Left ventricle myocardium superior (tissue), 1 donor: Measurements from ENCODE around the gene TNS4. TPM values are rescaled to one million over a fixed set of nuclear protein-coding genes. Genes with fewer than 3 reads are reported as not detected.
A peak's percentile ranks its signal among the peaks of the same experiment; 100 is the strongest.
"Not testable (repeated sequence)": the region's sequence is repeated elsewhere in the genome, so short reads cannot be mapped to it uniquely, and the experiment has no call there.

Source experiments
- ATAC-seq: fragments of 200-7000 bp; cut with Tn5 transposase; one replicate; pipeline ENCODE4 v1.9.1; 2020; ENCODE audit warnings: mild to moderate bottlenecking, moderate library complexity
- DNase-seq: peaks from one replicate; pipeline ENCODE4 v3.0.0-alpha.2; 2020
- intact Hi-C: fragments of 100-400 bp; cut with micrococcal nuclease; formaldehyde crosslinking; loops from one replicate; pipeline ENCODE4 v1.11.0; 2022
- long read RNA-seq: library from polyadenylated mRNA; unstranded; transcript quantifications from one replicate; pipeline ENCODE4 v2.0.0, GENCODE V29; 2021
- total RNA-seq: library from RNA; stranded (reverse); fragmentation: NEBNext Ultra II Directional; extraction: Animal tissue kit (Norgen Biotek cat#: 25700); gene quantifications from one replicate; pipeline ENCODE4 v1.2.1, GENCODE V29; 2021
- donor health status: DM: no; HTN: yes; CAD: no; lungs with severe emphysema.

The TNS4 gene, protein sequence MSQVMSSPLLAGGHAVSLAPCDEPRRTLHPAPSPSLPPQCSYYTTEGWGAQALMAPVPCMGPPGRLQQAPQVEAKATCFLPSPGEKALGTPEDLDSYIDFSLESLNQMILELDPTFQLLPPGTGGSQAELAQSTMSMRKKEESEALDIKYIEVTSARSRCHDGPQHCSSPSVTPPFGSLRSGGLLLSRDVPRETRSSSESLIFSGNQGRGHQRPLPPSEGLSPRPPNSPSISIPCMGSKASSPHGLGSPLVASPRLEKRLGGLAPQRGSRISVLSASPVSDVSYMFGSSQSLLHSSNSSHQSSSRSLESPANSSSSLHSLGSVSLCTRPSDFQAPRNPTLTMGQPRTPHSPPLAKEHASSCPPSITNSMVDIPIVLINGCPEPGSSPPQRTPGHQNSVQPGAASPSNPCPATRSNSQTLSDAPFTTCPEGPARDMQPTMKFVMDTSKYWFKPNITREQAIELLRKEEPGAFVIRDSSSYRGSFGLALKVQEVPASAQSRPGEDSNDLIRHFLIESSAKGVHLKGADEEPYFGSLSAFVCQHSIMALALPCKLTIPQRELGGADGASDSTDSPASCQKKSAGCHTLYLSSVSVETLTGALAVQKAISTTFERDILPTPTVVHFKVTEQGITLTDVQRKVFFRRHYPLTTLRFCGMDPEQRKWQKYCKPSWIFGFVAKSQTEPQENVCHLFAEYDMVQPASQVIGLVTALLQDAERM
- not detected for total RNA-seq
- long read RNA-seq: 0 reads

DNA sequence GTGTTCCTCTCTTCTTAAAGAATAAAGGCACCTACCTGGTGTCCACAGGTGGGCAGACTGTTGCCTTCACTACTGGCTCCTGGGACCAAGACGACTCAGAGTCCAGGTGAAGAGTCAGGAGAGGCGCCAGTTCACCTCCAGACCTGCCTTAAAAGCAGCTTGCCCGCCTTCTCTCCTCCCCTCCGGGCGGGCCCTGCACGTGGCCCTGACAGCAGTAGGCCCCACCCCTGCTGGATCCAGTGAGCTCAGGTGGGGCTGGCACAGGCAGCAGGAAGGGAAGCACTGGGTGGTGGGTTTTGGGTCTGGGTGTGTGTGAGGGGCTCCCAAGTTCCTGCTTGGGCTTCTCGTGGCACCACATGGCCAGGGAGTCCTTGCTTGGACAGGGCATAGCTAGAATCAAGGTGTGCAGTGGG is at the start of gene TNS4:
TNS4 (minus strand) TSS at position 125 of the 413 bp plus-strand sequence. CDS start 5,198 bp downstream, outside the sequence.
- intact Hi-C loops: no loop called here
- DNase-seq: no peak
- ATAC-seq: no peak

DNA sequence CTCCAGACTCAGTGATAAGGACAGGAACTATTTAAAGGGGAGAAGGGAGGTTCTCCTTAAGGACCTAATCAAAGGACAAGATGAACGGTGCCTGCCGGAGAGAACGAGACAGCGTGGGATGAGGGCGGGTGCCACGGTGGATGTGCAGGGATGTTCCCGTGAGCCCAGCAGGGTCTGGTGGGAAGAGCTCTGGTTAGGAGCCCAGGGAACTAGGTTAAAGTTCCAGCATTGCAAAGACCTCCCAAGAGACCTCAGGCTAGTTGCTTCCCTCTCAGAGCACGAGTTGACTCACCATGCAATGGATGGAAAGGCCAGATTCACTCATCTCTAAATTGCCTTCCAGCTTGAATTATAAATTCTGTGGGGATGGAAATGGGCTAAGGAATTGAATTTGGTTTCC is 49.2 kb upstream of the TNS4 start:
- DNase-seq (peak; percentile 66), ATAC-seq (peak; percentile 57)
- intact Hi-C loops: no loop called here

DNA sequence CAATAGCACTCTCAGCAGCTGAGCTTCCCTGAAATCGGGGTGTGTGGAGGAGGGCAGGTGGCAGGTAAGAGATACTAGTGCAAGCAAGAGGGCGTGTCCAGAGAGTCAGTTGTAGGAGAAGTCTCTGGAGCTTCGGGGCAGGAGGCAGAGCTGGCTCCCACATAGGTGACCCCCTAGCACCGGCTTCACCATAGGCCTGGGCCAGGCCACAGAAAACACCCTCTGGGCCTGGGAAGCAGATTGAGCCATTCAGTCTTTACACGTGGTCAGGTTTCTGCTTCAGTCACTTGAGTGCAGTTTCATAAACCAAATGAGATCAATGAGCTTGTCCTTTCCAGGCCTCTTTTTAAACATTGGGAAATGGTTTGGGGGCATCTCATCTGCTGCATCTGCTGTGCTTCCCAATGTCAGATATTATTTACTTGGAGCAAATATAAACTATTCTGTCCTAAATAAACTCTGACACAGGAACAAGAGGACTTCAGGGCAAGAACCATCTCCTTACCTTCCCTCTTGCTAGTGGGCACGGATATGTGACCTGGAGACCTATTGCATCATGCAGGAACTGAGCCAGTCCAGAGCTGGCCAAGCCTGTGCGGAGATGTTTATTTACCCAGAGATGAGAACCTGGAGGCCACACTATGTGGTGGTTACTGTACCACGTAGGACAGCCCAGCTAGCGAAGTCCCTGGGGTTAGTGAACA is 47.7 kb upstream of the TNS4 start:
- DNase-seq: no peak
- peak; percentile 3 for ATAC-seq
- intact Hi-C loops: no loop called here

DNA sequence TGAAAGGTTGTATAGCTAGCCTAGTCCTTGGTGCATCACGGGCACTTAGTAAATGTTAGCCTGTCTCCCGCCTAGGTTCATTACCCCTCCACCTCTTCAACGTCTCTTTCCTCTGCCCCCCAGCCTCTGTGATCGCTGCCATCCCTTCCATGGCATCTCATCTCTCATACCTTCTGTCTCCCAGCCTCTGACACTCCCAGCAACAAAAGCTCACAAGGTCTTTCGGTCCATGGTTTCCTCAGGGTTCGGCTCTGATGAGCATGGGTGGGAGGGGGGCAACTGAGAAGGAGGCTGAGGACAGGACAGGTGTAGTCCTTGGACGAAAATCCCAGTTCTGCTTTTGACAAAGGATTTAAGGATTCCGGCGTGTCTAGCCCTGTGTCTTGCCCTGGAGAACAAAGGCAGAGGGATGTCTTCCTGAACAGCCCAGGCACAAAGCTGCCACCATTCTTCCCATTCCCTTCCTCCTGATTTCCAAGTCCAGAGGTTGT is 47.1 kb upstream of the TNS4 start:
- ATAC-seq: no peak
- no peak for DNase-seq
- intact Hi-C loops: no loop called here

DNA sequence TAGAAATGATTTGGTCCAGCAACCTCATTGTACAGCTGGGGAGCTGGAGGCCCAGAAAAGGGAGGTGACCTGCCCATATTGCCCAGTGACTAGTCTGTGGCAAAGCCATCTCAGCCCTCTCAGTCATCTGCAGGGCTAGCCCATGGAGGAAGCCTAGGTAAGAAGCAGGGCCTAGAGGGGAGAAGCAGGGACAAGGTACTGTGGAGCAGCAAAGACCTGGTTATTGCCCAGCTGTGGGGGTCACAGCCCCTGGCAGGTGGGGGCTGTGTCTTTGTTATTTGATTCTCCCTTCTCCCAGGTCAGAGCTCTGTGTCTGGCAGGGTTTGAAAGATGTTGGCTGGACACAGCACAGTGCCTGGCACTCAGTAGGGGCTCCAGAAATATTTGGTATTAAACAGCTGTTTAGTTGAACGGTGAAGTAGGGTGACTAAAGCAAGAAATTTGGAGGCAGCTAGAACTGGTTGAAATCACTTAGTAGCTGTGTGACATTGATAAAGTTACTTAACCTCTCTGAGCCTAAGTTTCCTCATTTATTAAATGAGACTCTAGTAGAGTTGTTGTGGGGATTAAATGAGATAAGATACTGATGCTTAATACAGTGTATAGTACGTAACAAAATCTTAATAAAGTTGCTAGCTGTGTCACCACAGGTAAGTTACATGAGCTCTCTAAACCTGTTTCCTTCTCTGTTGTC is 46.5 kb upstream of the TNS4 start:
- no peak for ATAC-seq
- no peak for DNase-seq
- intact Hi-C loops: no loop called here

DNA sequence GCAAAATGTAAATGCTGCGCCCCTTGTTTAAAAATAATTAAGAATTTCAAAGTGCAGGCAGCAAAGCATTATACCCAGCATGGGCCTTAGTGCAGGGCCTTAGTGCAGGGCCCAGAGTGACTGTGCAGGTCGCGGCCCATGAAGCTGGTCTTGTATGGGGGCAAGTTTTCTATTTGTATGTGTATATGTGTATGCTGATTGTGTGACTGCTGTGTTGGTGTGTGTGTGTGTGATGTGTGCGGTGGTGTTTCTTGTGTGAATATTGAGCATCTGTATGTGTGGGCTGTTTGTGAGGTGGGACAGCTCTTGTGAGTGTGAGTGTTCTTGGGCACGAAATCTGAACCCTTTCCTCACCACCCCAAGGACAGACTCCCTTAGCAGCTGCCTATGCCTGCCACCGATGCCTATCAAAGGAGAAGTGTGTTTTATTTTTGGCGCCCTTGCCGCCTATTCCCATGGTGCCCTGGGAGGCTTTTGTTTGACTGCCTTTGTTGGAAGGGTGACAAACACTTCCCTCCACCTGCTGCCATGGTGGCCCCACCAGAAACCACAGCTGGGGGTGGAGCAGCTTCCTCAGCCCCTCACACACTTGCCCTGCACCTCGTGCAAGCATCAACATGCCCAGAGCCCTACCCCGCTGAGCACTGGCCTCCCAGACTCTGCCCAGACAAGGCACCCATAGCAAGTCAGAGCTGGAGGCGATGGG is 45.8 kb upstream of the TNS4 start:
- no peak for DNase-seq
- ATAC-seq: no peak
- intact Hi-C loops: no loop called here

DNA sequence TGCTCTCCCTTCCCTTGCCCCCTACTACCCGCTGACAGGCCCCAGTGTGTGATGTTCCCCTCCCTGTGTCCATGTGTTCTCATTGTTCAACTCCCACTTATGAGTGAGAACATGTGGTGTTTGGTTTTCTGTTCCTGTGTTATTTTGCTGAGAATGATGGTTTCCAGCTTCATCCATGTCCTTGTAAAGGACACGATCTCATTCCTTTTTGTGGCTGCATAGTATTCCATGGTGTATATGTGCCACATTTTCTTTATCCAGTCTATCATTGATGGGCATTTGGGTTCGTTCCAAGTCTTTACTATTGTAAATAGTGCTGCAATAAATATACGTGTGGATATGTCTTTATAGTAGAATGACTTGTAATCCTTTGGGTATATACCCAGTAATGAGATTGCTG is 45.1 kb upstream of the TNS4 start:
- DNase-seq, ATAC-seq, intact Hi-C loops: not testable (repeated sequence)

DNA sequence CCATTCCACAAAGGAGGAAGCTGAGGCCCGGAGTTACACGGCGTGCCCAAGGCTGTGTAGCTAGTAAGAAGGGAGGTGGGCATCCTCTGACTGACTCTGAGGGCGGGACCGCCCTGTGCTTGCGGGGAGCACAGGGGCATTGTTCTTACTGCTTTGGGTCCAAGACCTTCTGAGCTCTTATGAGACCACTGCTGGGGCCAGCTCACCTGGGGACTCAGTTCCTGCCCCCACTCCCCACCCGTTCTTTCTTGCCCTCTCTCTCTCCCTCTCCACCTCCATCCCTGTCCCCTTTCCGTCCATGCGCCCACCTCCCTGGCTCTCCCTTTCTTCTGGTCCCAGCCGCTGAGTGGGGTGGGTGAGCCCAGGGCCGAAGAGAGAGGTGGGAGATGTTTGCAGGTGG is 44.2 kb upstream of the TNS4 start:
- no peak for DNase-seq
- intact Hi-C loops: no loop called here
- no peak for ATAC-seq

DNA sequence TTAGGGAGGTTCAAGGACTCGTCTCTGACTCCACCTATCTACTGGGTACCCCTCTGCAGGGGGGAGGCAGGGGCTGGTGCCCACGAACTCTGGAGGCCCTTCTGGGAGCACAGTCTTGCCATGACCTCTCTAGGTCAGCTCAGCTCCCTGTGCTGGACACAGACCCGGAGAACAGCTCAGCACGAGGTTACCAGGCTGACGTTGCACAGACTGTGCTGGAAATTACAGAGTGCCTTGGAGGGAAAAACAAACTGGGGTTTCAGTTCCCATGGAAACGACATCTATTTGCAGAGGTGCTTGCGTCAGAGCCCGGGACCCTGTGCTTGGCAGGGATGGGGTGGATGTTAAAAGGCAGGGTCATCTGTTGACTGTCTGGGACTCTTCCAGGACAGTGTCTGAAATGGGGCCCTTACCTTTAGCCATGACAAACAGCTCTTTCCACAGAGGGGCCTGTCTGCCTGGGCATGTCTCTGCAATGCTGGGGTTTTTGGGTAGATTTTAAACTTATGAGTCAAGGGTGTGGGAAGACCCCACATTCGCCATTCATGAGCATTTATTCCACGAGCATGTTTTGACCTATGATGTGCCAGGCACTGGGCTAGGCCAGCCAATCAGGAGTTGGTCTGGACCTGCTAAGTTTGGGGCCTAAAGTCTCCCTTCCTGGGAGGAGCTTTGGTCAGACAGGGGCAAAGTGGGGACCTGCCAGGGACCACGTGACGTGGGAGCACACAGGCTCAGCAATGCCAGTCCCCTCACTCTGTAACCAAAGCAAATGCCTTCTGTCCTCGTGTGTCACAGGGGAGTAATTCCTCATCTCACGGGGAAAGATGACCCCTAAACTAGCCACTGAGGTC is 41.4 kb upstream of the TNS4 start:
- ATAC-seq: peak; percentile 84

DNA sequence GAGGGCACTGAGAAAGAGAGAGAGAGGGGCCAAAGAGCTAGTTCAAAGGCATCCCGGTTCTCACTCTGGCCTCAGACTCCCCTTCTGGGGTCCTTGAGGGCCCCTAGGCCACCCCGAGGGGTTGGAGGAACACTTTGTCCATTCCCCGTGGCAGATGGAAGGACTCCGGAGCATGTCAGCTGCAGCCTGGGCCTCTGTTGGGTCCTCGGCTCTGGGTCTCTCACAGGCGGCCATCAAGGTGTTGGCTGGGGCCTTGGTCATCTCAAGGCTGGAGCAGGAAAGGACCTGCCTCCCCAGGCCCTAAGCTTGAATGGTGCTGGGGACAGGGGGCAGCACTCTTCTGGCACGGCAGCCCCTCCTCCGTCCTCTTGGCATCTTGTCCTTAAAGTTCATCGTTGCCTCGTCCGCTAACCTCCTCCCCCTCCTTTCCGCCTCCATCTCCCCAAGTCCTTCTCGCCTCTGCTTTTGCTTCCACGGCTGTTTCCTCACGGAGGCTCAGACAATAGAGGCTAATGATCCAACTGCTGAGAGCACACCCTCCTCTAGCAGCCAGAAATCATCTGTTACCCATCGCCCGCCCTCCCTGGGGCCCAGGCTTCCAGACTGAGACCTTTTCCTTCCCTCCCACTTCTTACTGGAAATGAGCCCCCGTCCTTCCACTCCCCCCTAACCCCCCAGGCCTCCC is 40.6 kb upstream of the TNS4 start:
- DNase-seq (peak; percentile 85), ATAC-seq (peak; percentile 76)
- intact Hi-C loops: no loop called here

More for the DNA sequence above, 41.4 kb upstream of the TNS4 start:
- peak; percentile 87 for DNase-seq
- intact Hi-C loops: no loop called here

DNA sequence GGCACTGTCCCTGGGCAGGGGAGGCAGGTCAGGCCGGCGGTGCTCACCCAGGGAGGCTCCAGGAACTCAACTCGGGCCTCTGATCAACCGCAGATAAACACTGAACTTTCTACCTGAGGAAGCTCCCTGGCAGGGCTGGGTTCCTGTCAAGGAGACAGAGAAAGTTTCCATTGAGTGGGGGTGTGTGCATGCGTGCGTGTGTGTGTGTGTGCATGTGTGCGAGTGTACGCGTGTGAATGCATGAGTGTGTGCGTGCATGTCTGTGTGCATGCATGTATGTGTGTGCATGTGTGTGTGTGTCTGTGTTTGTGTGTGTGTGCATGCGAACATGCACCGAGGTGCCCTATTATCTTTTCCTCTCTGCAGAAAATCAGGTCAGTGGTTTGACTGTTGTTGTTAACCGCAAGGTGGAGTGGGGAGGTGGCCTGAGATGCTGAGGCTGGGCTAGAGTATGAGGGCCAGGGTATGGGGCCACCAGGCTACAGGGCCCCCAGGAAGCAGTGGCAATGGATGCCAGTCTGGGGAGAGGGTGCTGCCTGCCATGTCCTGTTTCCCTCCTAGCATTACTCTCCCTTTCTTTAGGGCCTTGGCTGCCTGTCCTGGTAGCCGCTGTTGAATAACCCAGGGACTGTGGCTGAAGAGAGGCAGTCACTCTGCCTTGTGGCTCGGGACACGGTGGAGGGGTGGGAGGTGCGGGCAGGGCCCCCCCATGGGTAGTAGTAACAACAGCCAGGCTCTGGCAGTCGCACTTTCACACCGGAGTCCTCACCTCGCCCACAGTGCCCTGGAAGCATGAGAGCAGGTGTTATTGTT is 39.8 kb upstream of the TNS4 start:
- ATAC-seq (no peak), DNase-seq (no peak)
- intact Hi-C loops: no loop called here

DNA sequence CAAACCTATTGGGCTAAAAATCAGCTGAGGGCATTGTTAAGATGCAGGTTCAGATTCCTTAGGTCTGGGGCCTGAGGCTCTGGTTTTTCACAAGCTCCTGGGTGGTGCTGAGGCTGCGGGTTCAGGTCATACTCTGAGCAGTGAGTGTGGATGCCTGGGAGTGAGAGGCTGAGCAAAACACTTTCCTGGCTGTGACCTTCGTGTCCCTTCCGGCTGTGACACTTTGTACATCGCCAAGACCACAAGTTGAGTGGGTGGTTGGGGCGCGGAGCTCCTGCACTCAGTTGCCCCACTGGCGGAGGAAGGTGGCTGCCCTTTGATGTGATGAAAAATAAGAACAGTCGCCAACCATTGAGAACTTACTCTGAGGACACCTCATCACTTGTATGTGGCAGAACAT is 39.0 kb upstream of the TNS4 start:
- intact Hi-C loops: no loop called here
- no peak for DNase-seq

DNA sequence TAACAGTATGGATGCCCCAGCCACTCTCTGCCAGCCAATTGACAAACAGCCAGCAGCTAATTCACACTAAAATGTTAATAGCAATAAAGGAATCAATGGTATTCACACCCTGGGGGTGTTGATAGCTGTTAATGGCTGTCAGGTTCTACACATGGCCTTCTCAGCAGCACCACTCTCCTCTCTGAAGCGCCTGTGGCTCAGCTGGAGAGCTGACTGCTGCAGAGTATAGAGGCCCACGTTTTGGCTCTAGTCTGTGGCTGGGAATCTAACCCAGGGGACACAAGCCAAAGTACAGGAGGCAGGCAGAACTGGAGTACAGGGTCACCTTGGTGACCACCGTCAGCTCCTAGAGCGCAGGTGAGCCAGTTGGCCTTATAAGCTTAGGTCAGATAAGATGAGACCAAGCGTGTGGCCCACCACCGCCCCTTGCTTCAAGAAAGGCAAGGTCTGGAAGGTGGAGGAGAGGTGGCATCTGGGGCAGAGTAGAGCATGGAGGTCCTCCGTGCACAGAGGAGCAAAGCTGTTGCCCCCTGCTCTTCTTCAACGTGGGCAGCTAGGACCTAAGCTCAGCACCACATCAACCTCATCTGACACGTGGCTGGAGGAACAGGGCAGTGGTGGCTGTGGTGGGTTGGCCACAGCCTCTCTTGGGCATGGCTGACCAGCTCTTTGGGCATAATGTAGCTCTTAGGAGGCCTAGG is 38.4 kb upstream of the TNS4 start:
- intact Hi-C loops: no loop called here
- ATAC-seq: peak; percentile 39
- DNase-seq: peak; percentile 60

More for the DNA sequence above, 39.0 kb upstream of the TNS4 start:
- ATAC-seq: no peak

DNA sequence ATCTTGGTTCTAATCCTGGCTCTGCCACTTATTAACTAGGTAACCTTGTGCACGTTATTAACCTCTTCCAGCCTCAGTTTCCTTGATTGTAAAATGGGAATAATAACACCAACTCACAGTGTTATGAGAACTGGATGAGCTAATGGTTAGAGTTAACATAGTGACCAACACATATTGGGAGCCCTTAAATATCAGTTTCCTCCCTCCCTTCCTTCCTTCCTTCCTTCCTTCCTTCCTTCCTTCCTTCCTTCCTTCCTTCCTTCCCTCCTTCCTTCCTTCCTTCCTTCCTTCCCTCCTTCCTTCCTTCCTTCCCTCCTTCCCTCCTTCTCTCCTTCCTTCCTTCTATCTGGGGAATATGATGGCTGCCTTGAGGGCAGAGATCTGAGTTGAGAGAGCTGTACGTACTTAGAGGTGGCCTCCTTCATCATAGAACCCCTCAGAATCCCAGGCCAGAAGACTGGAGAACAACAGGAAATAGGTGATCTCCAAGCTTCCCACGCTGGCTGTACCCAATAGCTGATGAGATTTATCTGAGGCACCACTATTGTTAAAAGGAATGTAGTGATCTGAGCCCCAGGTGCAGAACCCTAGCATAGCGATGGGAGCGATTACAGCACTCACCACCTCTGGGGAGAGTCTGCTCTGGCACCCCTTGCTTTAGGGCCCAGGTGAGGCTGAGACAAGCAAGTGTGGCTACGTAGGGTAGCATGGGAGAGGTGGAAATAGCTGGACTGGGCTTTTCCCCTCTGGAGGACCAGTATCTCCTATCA is 37.7 kb upstream of the TNS4 start:
- DNase-seq (no peak), ATAC-seq (no peak)
- intact Hi-C loops: no loop called here
